ENCODE measurements around the gene LDLRAD4.
"Not testable (repeated sequence)": the region's sequence is repeated elsewhere in the genome, so short reads cannot be mapped to it uniquely, and the experiment has no call there.

Gene LDLRAD4

DNA sequence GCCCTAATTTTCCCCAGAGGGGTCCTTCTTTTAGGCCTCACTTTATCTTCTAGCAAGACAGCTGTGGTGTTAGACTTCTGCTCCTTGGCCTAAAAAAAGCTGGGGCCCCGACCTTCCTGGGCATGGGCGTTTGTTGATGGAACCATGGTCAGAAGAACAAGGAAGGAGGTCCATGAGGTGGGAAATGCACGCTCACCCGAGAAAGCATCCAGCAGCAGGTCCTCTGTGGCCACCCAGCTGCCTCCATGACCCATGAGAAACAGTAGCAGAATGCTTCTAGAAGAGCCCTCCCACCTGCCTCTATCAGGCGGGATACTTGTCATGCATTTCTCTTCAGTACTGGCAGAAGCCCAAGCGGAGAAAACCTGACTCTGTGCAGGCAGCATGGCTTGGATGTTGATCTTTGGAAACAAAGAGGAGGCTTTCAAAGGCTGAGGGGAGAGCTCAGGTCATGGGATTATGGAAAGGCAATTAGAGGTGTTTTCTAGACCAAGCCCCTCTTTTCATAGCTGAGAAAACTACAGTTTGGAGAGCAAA, 258.7 kb downstream of the LDLRAD4 start:
- DNase-seq = no peak

DNA sequence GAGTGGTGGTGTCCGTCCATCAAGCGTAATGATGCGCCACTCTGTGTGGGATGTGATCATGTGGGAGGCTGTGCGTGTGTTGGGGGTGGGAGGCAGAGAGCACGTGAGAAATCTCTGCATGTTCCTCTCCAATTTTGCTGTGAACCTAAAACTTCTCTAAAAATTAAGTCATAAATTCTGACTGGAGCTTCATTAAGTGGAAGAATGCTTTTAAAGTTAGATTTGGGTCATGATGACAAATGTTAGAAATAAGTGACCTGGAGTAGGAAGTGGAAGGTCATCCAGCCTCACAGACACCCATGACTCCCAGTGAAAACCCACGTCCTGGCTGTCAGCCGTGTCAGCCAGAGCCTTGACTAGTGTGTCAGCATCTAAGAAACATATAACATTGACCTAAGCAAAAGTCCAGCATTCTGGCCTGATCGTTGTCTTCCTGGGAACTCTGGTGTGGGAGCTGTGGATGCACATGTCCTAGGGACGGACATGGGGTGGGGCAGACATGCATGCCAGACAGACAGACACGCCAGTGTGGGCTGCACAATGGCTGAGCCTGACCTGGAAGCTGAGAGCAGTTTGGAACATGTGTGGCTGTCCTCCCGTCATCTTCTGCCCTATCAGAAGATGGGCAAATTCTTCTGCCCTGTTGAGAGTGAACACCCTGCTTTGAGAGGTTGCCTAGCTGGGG, 262.2 kb downstream of the LDLRAD4 start:
- no peak for DNase-seq

DNA sequence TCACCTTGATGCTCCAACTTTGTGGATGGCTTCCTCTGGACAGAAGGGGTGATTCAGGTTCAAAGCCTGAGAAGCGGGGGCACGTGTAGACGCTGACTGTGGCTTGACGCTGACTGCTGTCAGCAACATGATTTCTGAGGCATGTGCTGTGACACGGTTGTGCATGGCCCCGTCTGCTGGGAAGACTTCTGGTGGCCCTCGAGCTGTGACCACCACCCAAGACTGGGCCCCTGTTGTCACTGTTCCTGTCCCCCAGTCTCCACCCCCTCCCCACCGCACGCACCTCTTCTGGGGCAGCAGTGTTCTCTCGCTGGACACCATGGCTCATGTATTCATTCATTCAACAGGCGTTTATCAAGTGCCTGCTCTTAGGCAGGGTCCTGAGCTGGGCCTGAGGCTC, 262.8 kb downstream of the LDLRAD4 start:
- DNase-seq = no peak

DNA sequence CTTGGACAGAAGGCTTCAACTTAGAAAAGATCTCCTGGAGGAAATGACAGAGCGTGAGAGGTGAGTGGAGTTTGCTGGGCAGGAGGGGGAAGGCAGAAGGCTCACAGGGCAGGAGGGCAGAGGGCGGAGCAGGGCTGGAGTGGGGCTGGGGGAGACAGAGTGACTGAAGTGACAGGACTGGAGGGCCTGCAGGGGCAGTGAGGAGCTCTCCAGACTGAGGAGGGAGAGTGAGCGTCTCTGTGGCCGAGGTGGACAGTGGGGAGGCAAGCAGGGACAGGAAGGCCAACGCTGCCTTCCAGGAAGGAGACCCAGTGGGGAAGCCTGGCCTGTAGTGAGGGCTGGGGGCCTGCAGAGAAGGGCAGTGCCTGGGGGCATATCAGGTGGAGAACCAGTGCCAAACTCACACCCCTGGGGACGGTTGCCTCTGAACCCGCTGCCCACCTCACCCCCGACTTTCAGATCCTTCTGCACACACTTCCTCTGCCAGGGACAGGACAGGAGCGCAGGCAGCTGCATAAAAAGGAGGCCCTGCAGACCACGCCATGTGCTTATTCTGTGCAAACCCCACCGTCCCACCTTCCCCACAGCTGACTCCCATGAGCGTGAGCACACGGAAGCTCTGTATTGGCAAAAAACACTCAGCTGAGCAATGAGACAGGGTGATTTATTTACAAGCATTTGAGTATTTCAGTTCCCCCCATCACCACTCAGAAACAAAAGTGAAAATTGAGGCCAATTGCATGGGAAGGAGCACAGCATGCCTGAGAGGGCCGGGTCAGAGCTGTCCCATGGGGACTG, 263.5 kb downstream of the LDLRAD4 start:
- DNase-seq = no peak

DNA sequence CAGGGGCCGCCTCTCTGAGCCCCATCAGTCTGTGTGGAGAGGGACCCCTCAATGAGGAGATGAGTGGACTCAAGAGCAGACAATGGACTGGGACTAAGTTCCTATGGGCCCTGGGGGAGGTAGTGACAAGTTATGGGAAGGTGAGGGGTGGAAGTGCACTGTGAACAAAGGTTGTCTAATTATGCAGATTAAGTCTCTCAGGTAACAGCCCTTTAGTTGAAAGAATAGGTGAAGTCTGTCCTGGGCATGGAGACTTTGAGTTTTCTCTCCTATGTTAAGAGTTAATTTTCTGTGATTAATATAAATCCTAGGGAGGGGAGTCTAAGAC, 264.0 kb downstream of the LDLRAD4 start:
- no peak for DNase-seq

DNA sequence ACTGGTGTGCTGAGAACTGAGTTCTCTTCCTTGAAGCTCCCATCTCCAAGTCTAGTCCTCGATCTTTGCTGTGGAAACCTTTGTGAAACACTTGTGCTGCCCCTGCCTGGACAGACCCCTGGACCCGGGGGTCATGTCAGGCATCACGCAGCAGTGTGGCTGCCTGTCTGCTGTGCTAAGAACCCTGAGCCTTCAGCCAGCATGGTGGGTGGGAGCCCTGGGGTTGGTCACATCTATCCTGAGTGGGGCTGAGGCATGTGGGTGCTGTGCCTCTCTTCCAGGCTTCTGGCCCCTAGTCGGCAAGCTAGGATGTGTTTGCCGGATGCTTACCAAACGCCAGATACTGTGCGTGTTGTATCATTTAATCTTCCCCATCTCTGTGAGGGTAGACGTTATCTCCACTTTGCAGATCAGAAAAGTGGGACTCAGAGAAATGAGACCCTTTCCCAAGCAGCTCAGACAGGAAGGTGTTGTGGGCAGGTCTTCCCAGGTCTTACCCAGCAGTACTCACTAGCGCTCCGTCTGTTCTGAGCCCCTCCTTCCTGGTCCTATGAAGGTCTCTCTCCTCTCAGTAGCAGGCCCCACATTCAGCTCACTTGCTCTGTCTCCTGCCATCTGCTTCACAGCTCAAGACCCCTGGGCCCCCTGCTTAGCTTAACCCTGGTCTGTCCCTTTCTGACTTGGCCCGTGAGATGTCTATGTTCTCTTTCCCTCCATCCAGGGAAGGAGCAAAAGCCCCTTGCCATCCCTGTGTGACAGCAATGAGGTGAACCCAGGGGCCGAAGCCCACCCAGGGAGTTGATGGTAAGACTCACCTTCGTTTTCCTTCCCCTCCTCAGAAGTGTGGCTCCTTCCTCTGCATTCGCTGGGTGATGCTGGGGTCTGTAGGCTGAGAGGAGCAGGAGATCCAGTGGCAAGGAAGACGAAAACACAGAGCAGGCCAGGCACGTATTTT, 265.0 kb downstream of the LDLRAD4 start:
- DNase-seq = no peak

DNA sequence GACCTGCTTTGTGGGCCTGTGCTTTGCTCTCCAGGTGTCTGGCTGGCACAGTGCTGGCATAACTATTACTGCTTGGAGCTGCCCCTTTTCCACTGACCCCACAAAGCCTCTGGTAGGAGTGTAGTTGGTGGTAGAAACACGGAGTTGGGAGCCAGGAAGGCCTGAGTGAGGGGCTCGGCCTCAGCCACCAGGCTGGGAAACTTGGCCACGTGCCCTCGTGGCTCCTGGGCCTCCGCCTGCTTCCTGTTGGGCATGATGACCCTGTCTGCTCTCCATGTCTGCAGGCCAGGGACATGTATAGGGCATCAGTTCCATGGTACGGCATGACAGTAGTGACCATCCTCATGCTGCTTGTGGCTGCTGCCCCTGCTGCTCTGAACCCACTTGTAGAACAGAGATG, 266.6 kb downstream of the LDLRAD4 start:
- no peak for DNase-seq

DNA sequence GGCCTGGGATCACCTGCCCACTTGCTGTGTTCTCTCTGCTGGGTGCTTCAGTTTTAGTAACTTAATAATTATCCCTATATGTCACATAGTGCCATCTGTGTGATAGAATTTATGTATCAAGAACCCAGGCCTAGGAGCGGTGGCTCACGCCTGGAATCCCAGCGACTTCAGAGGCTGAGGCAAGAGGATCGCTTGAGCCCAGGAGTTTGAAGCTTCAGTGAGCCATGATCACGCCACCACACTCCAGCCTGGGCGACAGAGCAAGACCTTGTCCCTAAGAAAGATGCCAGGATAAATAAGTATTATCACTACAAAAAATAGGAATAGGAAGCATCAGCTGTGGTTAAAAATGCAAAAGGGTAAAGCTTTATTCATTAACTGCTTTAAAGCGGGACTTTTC, 267.0 kb downstream of the LDLRAD4 start:
- DNase-seq = no peak

DNA sequence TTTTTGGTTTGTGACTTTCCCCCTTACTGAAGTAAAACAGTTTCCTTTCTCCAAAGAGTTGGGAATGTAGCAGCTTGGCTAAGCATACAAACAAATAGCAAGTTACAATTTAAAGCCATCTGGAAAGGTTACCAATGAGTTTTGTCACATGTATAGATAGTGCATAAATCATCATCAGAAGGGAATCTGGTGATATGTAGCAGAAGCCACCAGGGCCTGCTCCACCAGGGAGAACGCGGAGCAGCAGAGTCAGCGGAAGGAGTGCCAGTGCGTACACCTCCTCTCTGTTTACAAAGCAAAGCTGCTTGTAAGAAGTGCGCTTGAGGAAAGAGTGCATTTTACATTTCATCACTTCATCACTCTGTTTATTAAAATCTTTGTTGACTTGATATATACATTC, 267.7 kb downstream of the LDLRAD4 start:
- no peak for DNase-seq

DNA sequence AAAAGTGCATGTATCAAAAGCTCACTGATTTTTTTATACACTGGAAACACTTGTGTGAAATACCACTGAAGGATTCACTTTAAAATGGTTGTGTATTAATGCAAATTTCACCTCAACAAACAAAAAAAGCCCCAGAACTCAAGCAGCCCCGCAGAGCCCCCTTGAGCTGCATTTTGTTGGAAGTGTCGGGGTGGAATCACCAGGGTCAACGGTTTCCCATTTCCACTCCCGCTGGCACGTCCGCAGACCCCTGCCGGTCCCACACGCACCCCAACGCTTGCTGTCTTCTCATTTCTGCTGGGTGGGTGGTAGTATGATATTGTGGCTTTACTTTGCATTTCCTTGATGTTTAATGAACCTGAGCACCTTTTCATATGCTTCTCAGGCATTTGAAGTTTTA, 268.1 kb downstream of the LDLRAD4 start:
- no peak for DNase-seq

DNA sequence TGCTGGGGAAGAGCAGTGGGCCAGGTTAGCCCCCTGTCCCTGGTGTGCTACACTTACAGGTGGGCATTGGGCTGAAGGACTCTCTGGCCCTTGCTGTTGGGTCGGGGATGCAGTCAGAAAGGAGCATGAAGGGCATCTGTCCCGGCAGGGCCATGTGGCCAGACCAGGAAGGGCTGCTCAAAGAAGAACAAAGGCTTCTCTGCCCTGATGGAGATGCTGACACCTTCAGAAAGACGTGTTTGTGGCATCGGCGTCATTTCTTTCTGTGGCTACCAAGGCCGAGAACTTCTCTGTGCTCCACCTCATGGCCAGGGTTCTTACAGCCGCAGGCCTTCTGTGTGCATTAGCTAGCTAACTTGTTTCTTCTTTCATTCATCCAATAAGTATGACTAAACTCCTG, 268.7 kb downstream of the LDLRAD4 start:
- DNase-seq = no peak

DNA sequence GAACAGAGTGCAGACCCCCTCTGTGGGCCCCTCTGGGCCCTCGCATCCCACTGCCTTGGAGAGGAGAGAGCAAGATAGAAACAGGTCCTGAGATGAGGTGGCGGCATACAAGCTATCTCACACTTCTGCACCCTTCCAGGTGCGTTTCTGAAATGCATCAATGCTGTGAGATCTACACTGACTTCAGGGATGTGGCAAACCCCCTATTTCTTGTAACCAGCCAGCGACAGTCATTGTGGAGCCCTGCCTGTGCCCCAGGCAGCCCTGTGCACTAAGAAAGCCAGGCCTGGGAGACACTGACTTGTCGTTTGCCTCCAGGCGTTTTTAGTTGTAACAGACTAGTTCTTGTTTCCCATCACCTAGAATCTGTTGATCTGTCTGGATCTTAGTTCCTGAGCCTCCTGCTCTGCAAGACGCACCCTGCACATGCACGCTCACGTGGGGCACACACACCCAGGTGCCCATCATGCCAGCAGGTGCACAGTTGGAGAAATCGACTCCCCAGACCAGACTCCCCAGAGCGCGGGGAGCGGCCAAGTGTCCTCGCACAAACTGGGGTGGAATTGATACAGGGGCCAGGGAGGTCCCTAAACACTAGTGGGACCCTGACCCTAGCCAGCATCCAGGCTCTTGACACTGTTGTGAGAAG, 269.8 kb downstream of the LDLRAD4 start:
- no peak for DNase-seq

DNA sequence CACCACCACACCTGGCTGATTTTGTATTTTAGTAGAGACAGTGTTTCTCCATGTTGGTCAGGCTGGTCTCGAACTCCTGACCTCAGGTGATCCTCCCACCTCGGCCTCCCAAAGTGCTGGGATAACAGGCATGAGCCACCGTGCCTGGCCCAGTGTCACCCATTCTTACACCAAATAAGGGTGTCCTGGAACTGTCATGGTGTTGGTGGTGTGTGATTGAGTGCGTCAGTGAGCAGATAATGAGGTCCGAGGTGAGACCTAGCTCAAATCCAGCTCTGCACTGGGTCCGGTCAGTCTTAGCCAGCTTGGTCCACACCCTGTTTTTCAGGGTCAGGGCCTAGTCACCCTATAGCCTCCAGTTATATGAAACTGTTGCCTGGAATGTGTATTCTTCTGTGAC, 270.7 kb downstream of the LDLRAD4 start:
- DNase-seq = not testable (repeated sequence)

DNA sequence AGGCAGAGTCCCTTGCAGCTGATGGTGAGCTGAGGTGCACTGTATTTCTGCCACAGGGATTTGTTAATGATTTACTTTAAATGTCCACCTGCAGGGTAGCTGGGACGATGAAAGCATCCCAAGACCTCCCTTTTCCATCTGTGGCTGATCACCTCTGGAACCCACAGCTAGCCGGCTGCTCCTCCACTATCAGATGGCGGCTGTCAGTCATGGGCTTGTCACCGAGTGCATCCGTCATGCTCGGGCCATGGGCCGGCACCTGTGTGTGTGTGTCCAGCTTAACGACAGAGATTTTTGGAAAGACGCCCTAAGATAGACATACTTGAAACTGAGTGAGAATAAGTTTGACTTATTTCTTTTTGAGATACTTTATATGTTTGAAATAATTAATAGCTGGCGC, 272.6 kb downstream of the LDLRAD4 start:
- no peak for DNase-seq

DNA sequence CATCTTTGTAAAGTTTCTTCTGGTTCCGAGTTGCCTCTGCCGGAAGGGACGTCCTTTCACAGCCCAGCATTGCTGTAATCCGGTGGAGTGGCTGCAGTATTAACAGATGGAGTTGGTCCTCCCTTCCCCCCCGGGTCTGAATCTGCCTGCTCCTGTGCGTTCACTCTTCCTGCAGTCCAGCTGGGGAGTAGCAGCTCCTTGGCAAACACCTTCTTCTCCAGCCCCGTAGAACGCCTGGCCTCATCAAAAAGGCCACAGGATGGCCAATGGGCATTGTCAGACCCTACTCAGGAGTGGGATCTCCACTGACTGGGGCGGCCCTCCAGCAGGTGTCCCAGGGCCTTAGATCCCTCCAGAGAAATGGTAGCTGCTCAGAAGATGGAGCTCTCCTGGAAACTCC, 273.8 kb downstream of the LDLRAD4 start:
- no peak for DNase-seq

DNA sequence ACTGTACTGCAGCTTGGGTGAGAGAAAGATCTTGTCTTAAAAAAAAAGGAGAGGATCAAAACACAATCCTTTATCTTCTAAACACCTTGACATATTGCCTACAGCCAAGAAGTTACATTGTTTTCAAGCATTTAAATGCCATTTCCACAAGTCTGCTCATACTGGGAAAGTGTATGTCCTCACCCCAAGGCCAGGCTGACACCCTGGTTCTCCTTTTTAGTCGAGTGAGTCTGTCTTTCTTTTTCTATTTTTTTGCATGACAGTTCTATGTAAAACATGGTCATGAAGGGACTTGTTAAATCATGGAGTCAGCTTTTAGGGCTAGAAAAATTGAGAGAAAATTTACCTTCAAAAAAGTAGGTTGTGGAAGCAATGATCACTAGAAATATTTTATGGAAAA, 274.5 kb downstream of the LDLRAD4 start:
- DNase-seq = no peak

DNA sequence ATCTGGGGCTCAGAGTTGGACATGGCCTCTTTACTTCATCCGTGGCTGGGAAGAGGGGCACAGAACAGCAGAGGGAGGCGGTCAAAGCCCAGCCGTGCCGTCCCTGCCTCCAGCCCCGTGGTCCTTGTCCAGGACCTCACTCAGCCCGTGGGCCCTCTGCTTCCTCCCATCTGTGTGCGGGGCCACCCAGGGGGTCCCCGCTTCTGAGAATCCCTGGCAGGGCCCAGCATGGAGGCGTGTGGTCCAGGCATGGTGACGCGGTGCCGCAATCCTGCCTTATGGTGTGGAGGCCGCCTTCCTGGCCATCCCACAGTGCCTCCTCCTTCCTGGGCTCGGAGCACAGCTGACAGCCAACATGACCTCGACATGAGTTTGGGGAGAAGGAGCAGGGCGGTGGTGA, 275.2 kb downstream of the LDLRAD4 start:
- no peak for DNase-seq

DNA sequence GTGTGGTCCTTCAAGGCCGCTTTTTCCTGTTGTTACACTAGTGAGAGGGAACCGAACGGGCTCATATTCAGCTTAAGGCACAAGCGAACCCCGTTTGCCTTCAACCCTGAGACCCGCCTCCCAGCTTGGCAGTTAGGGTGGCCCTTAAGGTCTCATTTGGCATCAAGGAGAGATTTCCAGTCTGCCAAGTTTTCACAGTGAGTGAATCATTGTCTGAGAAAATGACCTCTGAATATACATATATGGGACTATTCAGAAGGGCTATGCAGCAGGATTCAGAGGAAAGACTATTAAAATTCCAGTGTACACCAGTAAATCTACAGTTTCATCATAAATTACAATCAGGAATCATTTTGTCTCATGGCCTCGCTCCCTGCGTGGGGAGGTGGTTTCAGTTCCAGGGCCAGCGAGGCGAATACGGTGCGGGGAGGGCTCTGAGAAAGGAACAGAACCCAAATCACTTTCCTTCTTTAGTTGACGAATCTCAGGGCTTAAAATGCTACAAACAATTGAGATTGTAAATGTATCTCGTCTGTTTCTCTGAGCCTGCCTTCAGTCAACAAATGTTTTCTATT, 276.4 kb downstream of the LDLRAD4 start:
- no peak for DNase-seq

DNA sequence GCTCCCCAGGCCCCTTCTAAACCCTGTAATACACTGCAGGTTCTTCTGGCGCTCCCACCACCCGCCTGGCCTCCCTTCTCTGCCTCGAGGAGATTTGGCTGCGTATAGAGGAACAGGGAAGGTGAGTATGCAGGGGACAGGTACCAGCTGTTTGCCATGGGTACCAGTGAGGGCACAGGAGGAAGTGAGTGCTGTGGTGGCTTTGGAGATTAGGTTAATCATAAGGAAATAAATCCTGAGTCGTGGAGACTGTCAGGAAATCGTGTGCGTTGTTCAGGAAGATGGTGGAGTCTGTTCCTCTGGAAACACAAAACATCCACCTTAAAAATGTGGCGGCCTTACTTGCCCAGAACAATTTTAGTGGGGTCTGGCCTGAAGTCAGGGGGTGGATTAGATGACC, 277.4 kb downstream of the LDLRAD4 start:
- DNase-seq = no peak

DNA sequence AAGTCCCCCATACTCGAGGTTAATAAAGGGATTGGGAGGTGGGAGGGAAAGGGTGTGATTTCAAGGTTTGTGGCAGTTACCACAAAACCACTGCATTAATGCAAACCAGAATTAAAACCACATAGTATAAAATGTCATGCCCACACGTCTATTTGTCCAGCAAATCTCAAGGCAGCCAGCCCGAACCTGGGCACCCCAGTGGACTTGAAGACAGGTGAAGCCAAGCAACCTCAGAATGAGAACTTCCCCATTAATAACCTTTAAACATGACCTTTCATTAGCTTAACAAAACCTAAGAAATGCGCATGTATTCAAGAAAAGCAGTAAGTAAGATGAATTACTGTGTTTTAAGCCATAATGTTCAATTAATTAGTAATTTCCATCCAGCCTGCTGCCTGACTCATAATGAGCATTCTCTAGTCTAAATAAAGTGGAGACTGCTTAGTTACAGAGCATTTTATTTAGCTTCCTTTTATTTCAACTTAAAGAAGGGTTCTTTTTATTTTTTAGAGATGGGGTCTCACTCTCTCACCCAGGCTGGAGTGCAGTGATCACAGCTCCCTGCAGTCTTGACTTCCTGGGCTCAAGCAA, 278.2 kb downstream of the LDLRAD4 start:
- DNase-seq = no peak

DNA sequence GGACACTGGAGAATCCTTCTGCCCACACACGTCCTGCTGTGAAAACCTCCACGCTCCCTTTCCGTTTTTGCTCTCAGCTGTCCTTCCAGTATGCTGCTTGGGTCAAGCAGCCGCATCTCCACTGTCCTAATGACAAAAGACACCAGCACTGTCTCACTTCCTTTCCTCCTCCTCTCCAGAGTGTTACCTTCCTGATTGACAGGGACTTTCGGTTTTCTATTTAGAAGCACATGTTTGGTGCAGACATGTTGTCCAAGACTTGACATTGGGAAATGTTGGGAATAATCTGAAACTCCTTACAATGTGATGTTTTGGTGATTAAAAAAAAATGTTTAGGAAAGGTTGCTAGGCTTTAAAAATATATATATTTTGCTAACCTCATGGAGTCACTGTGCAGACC, 281.2 kb downstream of the LDLRAD4 start:
- no peak for DNase-seq

DNA sequence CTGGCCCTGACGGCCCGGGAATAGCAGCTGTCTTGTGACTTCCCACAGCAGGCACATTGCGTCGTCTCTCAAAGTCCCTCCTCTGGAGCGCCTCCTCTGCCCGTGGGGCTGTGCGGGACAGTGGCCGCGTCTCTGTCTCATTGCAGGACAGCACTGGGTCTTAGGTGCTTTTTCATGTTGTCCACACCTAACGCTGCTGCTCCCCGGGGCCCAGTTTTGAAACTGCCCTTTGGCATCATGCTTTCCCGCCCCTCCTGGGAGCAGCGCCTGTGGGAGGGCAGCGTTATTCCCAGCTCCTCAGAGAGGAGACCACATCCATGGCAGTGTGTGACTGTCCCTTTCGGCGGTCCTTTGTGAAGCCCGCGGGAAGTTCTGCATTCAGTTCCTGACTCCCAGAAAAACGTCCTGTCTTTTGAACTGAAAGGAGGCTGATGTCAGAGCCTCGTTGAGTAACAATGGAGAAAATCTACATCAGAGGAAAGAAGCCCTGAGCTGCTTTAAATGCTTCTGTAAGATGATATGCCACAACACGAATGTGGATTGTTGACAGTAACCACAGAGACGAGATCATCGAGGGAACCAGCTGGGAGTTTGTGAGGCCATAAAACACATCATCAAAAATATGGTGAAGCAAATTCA, 281.8 kb downstream of the LDLRAD4 start:
- DNase-seq = no peak

Data from activated CD4-positive, alpha-beta T cell treated with anti-CD3 and anti-CD28 coated beads for 4 hours (primary cell).